GM10248 (cell line): Measurements from ENCODE around the gene GPX4.

Experiments
- CTCF ChIA-PET: fragments of 300-600 bp; sonication (Branson Sonifier 250); formaldehyde crosslinking; extraction: SDS; loops from one replicate; lab custom pipeline; 2021; ENCODE audit warnings: antibody characterized with exemption; lab: Yijun Ruan, JAX
- POLR2A ChIA-PET: fragments of 350-650 bp; sonication (Branson Sonifier 250); formaldehyde crosslinking; extraction: SDS; loops from one replicate; lab custom pipeline; 2020; ENCODE audit warnings: antibody characterized with exemption; lab: Yijun Ruan, JAX
- DNase-seq: peaks from one replicate; pipeline ENCODE4 v3.0.0; 2012; ENCODE audit errors: extremely low spot score
- TF ChIP-seq, protein P1 (sequence below): IDR thresholded peaks from 2 replicates; pipeline ENCODE4 v1.5.1; 2012; ENCODE audit warnings: mild to moderate bottlenecking, low read depth; ENCODE audit errors: extremely low read depth, missing control alignments, control extremely low read depth

Gene GPX4

GRCh38 chr19:1153891-1154730, 50.3 kb downstream of the GPX4 start:
- POLR2A ChIA-PET, result no interaction called here
- TF ChIP-seq, protein P1, sequence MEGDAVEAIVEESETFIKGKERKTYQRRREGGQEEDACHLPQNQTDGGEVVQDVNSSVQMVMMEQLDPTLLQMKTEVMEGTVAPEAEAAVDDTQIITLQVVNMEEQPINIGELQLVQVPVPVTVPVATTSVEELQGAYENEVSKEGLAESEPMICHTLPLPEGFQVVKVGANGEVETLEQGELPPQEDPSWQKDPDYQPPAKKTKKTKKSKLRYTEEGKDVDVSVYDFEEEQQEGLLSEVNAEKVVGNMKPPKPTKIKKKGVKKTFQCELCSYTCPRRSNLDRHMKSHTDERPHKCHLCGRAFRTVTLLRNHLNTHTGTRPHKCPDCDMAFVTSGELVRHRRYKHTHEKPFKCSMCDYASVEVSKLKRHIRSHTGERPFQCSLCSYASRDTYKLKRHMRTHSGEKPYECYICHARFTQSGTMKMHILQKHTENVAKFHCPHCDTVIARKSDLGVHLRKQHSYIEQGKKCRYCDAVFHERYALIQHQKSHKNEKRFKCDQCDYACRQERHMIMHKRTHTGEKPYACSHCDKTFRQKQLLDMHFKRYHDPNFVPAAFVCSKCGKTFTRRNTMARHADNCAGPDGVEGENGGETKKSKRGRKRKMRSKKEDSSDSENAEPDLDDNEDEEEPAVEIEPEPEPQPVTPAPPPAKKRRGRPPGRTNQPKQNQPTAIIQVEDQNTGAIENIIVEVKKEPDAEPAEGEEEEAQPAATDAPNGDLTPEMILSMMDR, result no peak
- CTCF ChIA-PET, result interaction anchor here (0.8 to 1.3 kb wide), 2 partner anchors 28 to 40 kb away, joined by 3 read pairs; no protein-coding TSS in a partner anchor

GRCh38 chr19:1154731-1155351, 51.0 kb downstream of the GPX4 start:
- TF ChIP-seq, protein P1, result no peak
- ChIA-PET POLR2A (interaction anchor here (0.6 kb wide), 1 partner anchor 290 kb away, joined by 7 read pairs; no protein-coding TSS in a partner anchor), CTCF (interaction anchor here (1.2 to 1.7 kb wide), 4 partner anchors 21 to 42 kb away, joined by 3 to 4 read pairs (median 3); no protein-coding TSS in a partner anchor)
- DNase-seq, result no peak

More at GRCh38 chr19:1153891-1154730, 50.3 kb downstream of the GPX4 start:
- DNase-seq, result no peak

GRCh38 chr19:1155352-1156304, 51.8 kb downstream of the GPX4 start:
- DNase-seq, result no peak
- CTCF ChIA-PET, result interaction anchor here (1.2 to 1.7 kb wide), 4 partner anchors 22 to 42 kb away, joined by 3 to 4 read pairs (median 3); no protein-coding TSS in a partner anchor
- TF ChIP-seq, protein P1, result no peak
- POLR2A ChIA-PET, result interaction anchor here (0.6 kb wide), 1 partner anchor 289 kb away, joined by 7 read pairs; no protein-coding TSS in a partner anchor
